Activated naive CD4-positive, alpha-beta T cell treated with anti-CD3 and anti-CD28 coated beads, Interleukin-2, amount 50 U/mL, for 72 hours (primary cell): Measurements from ENCODE around the gene SCYGR1. TPM values are rescaled to one million over a fixed set of nuclear protein-coding genes. Genes with fewer than 3 reads are reported as not detected.

ENCODE experiments used
- ATAC-seq, 2 donors: fragments of 150-1000 bp; cut with Tn5 transposase; 2 replicates each; pipeline ENCODE4 v1.10.0; 2021; ENCODE audit warnings: mild to moderate bottlenecking in 2 of 2, moderate library complexity in 2 of 2
- DNase-seq, 2 donors: peaks; one replicate each; pipeline ENCODE4 v3.0.0; 2021 to 2022; ENCODE audit warnings: low spot score in 2 of 2
- H3K27ac Mint-ChIP-seq, 2 donors: one replicate each; pipeline ENCODE4 v1.8.0; 2022; ENCODE audit warnings: mild to moderate bottlenecking in 2 of 2, mixed read lengths in 2 of 2
- H3K36me3 Mint-ChIP-seq, 2 donors: one replicate each; pipeline ENCODE4 v1.8.0; 2022; ENCODE audit warnings: mixed read lengths in 2 of 2
- H3K9me3 Mint-ChIP-seq, 2 donors: one replicate each; pipeline ENCODE4 v1.8.0; 2022; ENCODE audit warnings: mixed read lengths in 2 of 2
- total RNA-seq, 2 donors: library from RNA; stranded (reverse); gene quantifications; one replicate each; pipeline ENCODE4 v1.2.3, GENCODE V29; 2022

Gene SCYGR1
- total RNA-seq, 2 donors from 2014 or later = not detected

DNA sequence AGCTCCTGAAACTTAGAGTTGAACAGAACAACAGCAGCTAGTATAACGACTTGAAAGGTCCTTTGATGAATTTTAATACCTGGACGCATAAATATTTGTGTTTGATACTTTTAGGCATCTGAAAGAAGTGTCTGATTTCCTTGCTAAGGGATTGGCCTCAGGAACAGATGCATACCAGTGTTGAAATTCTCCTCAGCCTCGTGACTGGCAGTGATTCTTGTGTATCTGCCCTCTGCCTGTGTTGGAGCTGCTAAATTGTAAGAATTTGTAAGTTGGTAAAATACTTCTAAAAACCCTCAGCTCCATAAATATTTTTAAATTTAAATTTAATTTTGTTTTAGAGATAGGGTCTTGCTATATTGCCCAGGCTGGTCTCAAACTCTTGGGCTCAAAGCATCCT lies 22.4 kb upstream of the SCYGR1 start:
- Mint-ChIP-seq H3K36me3 (peaks cover 0 to 7% of the 10 kb centered on the region in 2 donors), H3K9me3 (no peaks in the 10 kb centered on the region), H3K27ac (no peak overlapping the region)
- DNase-seq = no peak
- no peak for ATAC-seq

DNA sequence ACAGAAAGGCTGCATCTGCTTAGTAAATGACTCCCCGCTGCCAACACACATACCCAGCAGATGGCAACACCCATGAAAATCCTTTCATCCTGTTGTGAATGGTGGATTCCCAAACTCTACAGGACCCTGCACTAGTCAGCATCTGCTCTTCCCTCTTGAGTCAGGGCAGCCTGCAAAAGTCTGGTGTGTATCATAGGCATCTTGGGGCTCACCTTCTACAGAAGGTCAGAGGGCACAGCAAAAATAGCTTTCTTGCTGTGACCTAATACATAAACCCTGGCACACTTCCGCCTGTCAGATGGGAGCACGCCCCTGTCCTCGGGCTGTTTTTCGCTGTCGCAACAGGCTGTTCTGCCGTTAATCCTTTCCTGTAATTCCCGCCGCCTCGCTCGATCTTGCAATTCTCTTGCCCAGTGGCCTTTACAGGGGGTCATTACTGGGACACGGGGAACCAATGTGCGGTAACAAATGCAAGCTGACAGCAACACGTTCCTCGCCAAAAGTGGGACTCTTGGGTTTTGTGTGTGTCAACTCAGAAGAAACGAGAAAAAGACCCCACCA lies 19.9 kb upstream of the SCYGR1 start:
- Mint-ChIP-seq H3K9me3 (no peaks in the 10 kb centered on the region), H3K27ac (peak overlapping the region in 1 of 2 donors; percentile 78), H3K36me3 (peaks cover 0 to 7% of the 10 kb centered on the region in 2 donors)
- DNase-seq (no peak), ATAC-seq (no peak)

DNA sequence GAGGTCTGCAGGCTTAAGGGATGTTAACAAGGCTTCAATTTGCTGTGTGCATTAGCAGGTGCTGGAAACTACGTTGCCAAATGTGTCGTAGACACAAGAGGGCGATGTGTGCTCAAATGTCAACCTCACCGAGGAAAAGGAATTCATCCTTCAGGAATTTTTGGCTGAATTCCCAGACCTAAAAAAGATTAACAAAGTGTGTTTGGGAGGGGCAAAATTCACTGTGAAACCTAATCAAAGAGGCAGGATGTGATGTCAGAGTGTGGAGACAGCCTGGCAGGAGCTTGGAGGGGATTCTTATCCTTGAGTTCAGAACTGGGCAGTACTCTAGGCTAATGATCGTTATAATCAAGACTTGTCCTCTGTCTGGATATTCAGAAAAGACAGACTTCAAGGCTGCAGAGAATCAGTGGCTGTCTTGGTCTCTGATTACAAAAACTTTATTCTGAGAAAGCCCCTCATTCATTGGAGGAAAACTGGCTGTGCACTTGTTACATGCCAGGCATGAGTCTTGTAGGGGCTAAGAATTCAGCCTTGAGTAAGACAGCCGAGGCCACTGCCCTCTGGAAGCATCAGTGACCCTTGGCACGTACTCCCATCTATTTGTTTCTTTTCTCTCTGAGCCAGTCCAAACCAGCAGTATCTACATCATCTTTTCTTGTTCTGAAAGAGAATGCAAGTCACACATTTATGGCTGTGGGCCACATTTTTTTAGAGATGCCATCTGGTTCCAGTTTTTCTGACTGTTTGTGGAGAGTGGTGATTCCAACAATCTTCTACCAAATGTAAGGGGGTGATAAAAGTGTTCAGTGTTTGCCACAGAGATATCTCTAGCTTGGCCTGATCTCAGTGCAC lies 18.7 kb upstream of the SCYGR1 start:
- Mint-ChIP-seq H3K9me3 (no peaks in the 10 kb centered on the region), H3K27ac (no peak overlapping the region), H3K36me3 (peaks cover 0 to 7% of the 10 kb centered on the region in 2 donors)
- DNase-seq = no peak
- ATAC-seq = peak in 1 of 2 donors; percentile 42

DNA sequence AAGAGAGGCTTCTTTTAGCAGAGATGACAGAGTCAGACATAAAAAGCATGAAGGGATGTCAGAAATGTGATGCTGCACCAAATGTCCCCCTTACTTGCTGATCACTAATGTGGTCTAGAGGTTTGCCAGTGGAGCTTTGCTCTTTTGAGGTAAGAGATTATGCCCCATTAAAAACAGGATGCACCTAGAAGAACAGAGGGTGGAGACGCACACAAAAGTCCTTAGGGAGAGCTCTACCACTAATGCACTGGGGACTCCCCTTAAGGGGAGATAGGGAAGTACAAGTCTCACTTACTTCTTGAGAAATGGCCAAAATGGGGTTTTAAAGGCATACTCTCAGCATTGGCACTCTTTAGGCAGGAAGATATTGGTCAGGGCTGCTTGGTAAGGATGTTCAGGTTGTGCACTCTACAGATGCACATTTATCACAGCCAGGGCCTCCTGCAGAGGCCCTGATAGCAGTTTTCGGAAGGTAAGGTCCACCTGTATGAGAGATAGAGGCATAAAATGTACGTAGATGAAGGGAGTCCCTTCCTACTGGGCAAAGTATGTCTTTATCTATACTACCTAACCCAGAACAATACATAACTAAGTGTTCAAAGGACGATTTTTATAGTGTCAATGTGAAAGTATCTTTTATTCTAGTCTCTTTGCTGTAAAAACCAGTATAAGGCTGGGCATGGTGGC lies 17.0 kb upstream of the SCYGR1 start:
- ATAC-seq (no peak), DNase-seq (no peak)
- H3K27ac Mint-ChIP-seq = no peak overlapping the region
- H3K36me3 Mint-ChIP-seq = peaks cover 0 to 7% of the 10 kb centered on the region in 2 donors
- H3K9me3 Mint-ChIP-seq = no peaks in the 10 kb centered on the region

DNA sequence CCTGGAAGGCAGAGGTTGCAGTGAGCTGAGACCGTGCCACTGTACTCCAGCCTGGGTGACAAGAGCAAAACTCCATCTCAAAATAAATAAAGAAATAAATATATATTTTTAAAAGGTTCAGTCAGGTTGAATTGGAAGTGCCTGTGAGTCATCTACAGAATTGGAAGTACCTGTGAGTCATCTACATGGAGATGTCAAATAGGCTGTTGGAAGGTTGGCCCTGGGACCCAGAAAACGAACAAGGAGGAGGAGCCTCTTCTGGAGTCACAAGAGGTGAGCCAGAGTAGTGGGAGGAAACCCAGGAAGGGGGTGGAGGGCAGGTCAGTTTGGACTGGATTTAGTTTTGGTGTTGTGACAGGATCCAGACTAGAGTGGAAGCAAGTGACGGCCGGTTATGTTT lies 15.2 kb upstream of the SCYGR1 start:
- no peak for DNase-seq
- no peaks in the 10 kb centered on the region for H3K9me3 Mint-ChIP-seq
- ATAC-seq = peak; percentile 48 to 62
- peaks cover 0 to 2% of the 10 kb centered on the region in 2 donors for H3K36me3 Mint-ChIP-seq
- H3K27ac Mint-ChIP-seq = no peak overlapping the region

DNA sequence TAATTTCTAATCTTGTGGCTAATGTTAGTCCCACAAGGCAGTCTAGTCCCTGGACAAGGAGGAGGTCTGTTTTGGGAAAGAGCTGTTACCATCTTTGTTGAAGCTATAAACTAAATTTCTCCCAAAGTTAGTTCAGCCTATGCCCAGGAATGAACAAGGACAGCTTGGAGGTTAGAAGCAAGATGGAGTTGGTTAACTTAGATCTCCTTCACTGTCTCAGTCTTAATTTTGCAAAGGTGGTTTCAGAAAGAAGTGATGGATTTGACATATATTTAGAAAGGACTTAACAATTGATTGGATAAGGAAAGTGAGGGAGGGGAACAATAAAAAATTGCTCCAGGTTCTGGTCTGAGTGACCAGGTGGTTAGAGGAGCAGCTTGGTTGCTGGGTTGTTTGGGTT lies 14.6 kb upstream of the SCYGR1 start:
- Mint-ChIP-seq H3K9me3 (no peaks in the 10 kb centered on the region), H3K36me3 (no peaks in the 10 kb centered on the region), H3K27ac (peak overlapping the region in 1 of 2 donors; percentile 6)
- DNase-seq (no peak), ATAC-seq (no peak)

DNA sequence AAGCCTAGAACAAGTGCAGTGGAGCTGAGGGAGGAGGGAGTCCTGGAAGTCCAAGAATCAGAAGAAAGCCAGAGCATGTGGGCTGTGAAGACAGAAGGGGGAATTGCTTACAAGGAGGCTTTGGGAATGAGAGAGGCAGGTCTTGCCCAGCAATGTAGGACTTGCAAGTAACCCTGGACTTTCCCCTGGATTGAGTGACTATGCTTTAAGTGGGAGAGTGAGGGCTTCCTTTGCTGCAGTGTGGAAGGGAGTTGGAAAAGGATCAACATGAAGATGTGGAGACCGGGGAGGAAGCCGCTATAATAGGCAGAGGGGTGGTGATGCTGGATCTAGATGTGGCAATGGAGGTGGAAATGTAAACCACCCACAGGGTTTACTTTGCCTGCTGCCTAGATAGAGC lies 13.8 kb upstream of the SCYGR1 start:
- no peak for ATAC-seq
- Mint-ChIP-seq H3K36me3 (no peaks in the 10 kb centered on the region), H3K27ac (no peak overlapping the region), H3K9me3 (peaks cover 0 to 4% of the 10 kb centered on the region in 2 donors)
- DNase-seq = no peak

DNA sequence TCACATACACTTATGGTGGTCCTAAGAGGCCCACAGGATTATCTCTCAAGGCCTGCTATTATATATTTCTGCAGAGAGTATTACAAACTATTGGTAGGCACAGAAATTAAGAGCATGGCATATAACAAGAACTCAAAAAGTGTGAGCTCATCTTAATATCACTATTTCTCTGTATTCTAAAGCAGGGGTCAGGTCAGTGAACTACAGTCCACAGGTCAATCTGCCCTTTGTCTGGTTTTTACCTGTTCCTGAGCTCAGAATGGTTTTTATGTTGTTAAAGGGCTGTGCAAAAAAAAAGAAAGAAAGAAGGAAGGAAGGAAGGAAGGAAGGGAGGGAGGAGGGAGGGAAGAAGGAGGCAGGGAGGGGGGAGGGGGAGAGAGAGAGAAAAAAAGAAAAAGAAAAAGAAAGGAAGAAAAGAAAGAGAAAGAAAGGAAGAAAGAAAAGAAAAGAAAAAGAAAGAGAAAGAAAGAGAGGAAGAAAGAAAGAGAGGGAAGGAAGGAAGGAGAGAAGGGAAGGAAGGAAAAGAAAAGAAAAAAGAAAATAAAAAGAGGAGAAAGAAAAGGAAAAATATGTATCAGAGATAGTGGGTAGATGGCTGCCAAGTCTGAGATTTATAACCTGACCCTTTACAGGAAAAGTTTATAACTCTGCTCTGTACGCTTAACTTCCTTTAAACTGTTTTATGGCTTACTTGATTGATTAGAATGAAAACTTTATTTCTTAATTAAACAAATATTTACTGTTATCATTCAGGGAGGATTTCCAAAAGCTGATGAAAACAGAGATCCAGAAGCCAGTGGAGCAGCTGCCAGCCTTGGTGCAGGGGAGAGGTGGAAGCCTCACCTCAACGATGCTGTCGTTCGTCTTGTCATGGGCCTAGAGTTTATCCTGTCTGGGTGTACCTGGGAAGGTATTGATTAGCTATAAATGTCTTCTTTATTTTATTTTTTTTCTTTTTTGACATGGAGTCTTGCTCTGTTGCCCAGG lies 11.2 kb upstream of the SCYGR1 start:
- Mint-ChIP-seq H3K36me3 (no peaks in the 10 kb centered on the region), H3K27ac (no peak overlapping the region), H3K9me3 (peaks cover 0 to 4% of the 10 kb centered on the region in 2 donors)
- ATAC-seq (no peak), DNase-seq (no peak)

DNA sequence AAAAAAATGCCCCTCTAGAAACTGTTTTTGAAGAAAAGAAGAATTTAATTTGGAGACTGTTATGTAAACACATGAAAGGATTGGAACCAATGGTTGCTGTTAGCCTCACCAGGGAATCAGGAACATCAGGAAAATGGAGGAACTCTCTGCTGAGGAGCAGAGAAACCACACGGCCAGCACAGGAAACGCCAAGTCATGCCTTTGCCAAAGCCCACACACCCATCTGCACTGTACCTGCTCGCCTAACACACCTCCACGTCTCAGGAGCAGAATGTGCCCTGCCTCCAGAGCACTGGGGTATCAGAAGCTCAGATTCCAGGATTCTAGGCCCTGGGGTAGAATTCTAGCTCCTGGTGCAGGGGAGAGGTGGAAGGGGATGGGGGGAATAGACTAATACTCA lies 9.8 kb upstream of the SCYGR1 start:
- Mint-ChIP-seq H3K36me3 (no peaks in the 10 kb centered on the region), H3K27ac (peak overlapping the region in 1 of 2 donors; percentile 61), H3K9me3 (peaks cover 0 to 4% of the 10 kb centered on the region in 2 donors)
- no peak for DNase-seq
- no peak for ATAC-seq

DNA sequence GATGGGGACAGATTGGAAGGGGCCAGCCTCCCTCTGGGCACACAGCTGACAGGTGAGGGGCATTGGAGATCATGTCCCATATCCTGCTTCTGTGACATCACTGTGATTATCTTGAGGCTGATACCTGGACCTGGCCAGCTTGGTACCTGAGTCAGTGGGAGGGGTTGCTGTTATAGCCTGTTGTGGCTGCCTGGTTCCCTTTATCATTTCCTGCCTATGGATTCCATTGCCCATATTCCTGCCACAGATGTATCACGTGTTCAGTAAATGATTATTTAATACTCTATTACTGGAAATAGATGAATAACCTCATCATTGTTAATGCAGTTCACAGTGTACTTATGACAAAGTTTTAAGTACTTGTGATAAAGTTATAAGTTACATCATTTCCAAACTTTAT lies 7.8 kb upstream of the SCYGR1 start:
- no peak overlapping the region for H3K27ac Mint-ChIP-seq
- ATAC-seq (no peak), DNase-seq (no peak)
- no peaks in the 10 kb centered on the region for H3K36me3 Mint-ChIP-seq
- peaks cover 0 to 4% of the 10 kb centered on the region in 2 donors for H3K9me3 Mint-ChIP-seq

DNA sequence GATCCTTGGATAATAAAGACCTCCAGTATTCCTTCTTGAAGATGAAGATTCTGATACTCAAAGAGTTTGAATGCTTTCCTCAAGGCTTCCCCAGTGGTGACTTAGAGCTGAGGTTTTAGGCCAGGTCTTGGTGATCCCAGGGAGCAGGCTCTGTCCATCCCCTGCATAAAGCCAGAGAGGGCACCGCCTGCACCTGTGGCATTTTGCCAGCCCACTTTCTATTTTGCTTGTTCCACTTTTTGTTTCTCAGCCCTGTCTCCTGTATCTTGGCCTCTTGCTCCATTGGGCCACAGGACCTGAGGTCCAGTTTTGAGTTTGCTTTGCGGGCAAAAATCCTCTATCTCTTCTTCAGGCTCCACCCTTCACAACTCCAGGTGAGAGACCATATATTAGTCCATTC lies 6.7 kb upstream of the SCYGR1 start:
- no peak overlapping the region for H3K27ac Mint-ChIP-seq
- DNase-seq (no peak), ATAC-seq (no peak)
- H3K9me3 Mint-ChIP-seq = peaks cover 0 to 4% of the 10 kb centered on the region in 2 donors
- no peaks in the 10 kb centered on the region for H3K36me3 Mint-ChIP-seq

DNA sequence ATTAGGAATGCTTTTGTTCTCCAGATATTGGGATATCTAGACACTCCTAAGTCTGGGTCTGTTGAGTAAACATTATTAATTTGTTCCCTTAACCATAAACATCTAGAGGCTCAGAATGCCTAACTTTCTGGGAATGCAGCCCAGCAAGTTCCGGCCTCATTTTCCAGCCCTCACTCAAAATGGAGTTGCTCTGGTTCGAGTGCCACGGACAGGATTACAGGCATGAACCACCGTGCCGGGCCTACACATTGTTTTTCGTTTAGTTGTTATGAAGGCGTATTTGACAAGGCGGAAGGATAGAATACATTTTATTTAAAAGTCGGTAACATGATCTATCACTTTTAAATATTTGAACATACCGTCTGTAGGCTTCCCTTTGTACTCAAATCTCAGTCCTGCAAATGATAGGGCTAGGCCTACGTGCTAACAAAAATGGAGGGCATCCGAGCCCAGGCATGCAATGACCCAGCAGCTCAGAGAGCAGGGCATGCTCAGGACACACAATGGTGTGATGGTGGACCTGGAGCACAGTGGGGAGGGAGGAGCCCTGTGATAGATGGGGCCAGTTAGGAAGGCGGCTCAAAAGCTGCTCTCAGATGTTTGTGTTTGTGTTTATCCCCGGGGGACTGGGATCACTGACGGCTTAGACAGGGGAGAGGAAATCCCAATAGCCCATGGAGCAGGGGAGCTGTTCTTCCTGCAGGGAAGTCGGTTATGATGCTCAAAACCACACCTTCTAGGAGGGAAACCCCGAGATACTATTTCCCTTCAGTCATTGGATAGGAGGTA lies 2.9 kb upstream of the SCYGR1 start:
- no peaks in the 10 kb centered on the region for H3K36me3 Mint-ChIP-seq
- no peak for DNase-seq
- no peak for ATAC-seq

DNA sequence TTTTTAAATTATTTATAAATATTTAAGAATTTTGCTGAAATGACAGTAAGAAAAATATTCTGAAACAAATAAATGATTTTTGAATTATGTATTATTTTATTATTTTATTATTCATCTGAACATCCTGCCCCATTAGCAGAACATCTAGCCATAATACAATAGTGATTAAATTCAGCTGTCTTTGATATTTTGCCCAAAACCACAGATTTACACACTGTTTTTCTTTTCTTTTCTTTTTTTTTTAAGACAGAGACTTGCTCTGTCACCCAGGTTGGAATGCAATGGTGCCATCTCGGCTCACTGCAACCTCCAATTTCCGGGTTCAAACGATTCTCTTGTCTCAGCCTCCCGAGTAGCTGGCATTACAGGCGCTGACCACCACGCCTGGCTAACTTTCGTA lies 1.9 kb upstream of the SCYGR1 start:
- ATAC-seq (no peak), DNase-seq (no peak)
- Mint-ChIP-seq H3K27ac (peak overlapping the region in 1 of 2 donors; percentile 29), H3K36me3 (no peaks in the 10 kb centered on the region), H3K9me3 (no peaks in the 10 kb centered on the region)

More for the DNA sequence above, 2.9 kb upstream of the SCYGR1 start:
- Mint-ChIP-seq H3K27ac (no peak overlapping the region), H3K9me3 (no peaks in the 10 kb centered on the region)

DNA sequence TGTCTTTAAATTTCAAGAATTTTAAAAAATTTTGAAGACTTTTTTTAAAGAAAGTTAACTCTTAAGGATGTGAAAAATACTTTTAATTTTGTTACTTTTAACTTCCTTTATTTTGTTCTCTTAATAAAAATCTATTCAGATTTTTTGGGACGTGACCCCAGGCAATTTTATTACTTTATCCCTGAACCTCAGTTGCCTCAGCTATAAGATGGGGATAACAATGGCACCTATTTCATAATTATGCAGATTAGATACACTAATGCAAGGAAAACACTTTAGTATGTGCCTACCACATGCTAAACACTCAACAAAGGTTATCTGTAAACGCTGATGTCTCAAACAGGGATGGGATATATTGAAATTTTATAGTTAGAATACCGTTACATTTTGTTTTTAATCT lies 1.5 kb upstream of the SCYGR1 start:
- H3K27ac Mint-ChIP-seq = no peak overlapping the region
- no peaks in the 10 kb centered on the region for H3K9me3 Mint-ChIP-seq
- H3K36me3 Mint-ChIP-seq = no peaks in the 10 kb centered on the region
- ATAC-seq (no peak), DNase-seq (no peak)

DNA sequence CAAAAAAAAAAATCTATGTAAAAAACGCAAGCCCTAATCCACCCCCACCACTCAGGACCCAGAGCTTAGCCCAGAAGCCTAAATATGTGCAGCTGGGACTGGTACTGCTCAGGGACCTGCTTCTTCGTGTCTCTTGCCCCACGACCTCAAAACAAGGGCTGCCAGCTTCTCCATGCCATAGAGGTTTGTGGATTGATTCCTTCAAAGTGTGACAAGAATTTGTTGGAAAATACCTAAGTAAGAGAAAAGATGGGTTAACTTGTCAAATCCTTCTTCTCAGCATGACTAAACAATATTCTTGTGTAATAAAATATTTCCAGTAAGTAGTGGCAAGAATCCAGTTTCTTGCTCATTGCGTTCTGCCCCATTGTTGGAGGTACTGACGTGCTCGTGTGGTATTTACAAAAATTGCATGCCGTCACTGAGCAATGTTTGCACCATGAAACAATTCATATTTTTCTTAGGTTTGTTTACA lies 825 bp upstream of the SCYGR1 start:
- ATAC-seq (no peak), DNase-seq (no peak)
- no peaks in the 10 kb centered on the region for H3K9me3 Mint-ChIP-seq
- no peak overlapping the region for H3K27ac Mint-ChIP-seq
- H3K36me3 Mint-ChIP-seq = no peaks in the 10 kb centered on the region

DNA sequence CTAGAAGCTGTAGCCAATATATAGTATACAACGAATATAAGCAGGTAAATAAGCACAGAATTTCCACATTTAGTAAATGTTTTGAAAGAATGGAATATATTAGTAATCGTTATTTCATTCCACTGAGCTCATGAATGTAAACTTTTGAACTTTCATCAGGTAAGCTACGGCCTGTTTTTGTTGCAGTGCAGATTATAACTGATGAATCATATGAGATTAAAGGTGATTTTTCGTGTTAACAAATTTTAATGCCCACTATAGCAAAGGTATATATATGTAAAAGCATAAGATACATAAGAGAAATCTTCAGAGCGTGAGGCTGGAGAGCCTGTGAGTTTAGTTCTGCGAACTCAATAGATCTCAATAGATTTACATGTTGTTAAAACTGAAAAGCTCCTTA lies 1.1 kb downstream of the SCYGR1 start:
- Mint-ChIP-seq H3K9me3 (peaks cover 0 to 11% of the 10 kb centered on the region in 2 donors), H3K36me3 (peaks cover 0 to 12% of the 10 kb centered on the region in 2 donors), H3K27ac (no peak overlapping the region)
- peak in 1 of 2 donors; percentile 16 for ATAC-seq
- no peak for DNase-seq
